GM18499 (cell line): ENCODE data around the gene CYTH2.
"Not testable (repeated sequence)": the region's sequence is repeated elsewhere in the genome, so short reads cannot be mapped to it uniquely, and the experiment has no call there.

Source experiments
- ATAC-seq: cut with Tn5 transposase; IDR thresholded peaks from one replicate; pipeline ENCODE4 v1.9.1; 2021; ENCODE audit warnings: moderate number of reproducible peaks; ENCODE audit not compliant: insufficient read depth, unreplicated experiment

CYTH2 gene

GRCh38 chr19:48510421-48511268 is 41.5 kb downstream of the CYTH2 start:
- no peak for ATAC-seq

- no peak for ATAC-seq
These were observed 42.2 kb downstream of the CYTH2 start for GRCh38 chr19:48511321-48511731.

- ATAC-seq: no peak
These were observed 42.8 kb downstream of the CYTH2 start, which contains the start of gene LMTK3 for GRCh38 chr19:48511800-48512503. TSS of gene LMTK3 (minus strand) at chr19:48511835. CDS start at chr19:48511576, 259 bp downstream.

- ATAC-seq: no peak
These were observed 43.5 kb downstream of the CYTH2 start for GRCh38 chr19:48512504-48513288.

- no peak for ATAC-seq
These were observed 44.3 kb downstream of the CYTH2 start for GRCh38 chr19:48513289-48514122.

- no peak for ATAC-seq
These were observed 44.9 kb downstream of the CYTH2 start for GRCh38 chr19:48514123-48514458.

- no peak for ATAC-seq
These were observed 47.4 kb downstream of the CYTH2 start for GRCh38 chr19:48516536-48516935.

GRCh38 chr19:48518207-48518606 is 49.0 kb downstream of the CYTH2 start:
- no peak for ATAC-seq

GRCh38 chr19:48519426-48519825 is 50.3 kb downstream of the CYTH2 start:
- not testable (repeated sequence) for ATAC-seq

- ATAC-seq: no peak
These were observed 51.0 kb downstream of the CYTH2 start for GRCh38 chr19:48520134-48520533.

- no peak for ATAC-seq
These were observed 55.1 kb downstream of the CYTH2 start for GRCh38 chr19:48524221-48524620.

- no peak for ATAC-seq
These were observed 55.6 kb downstream of the CYTH2 start for GRCh38 chr19:48524732-48525131.

- no peak for ATAC-seq
These were observed 60.0 kb downstream of the CYTH2 start for GRCh38 chr19:48529156-48529555.

GRCh38 chr19:48530066-48530720 is 61.0 kb downstream of the CYTH2 start:
- no peak for ATAC-seq

- no peak for ATAC-seq
These were observed 61.6 kb downstream of the CYTH2 start for GRCh38 chr19:48530770-48531169.
